Fibroblast of skin of scalp (primary cell): ENCODE results near the gene LGALS8. TPM values are rescaled to one million over a fixed set of nuclear protein-coding genes. Genes with fewer than 3 reads are reported as not detected.
A peak's percentile ranks its signal among the peaks of the same experiment; 100 is the strongest.
"Not testable (repeated sequence)": the region's sequence is repeated elsewhere in the genome, so short reads cannot be mapped to it uniquely, and the experiment has no call there.

Source experiments
- DNase-seq: peaks from one replicate; pipeline ENCODE4 v3.0.0-alpha.2; 2013
- polyA plus RNA-seq, 2 experiments: library from polyadenylated mRNA; unstranded; fragments of 120-200 nt; gene quantifications; one replicate each; pipeline ENCODE4 v1.2.1, GENCODE V29; 2013; ENCODE audit not compliant: insufficient read length in 2 of 2

Gene LGALS8
- 28.0 TPM for polyA plus RNA-seq (2013, experiment 1 of 2; ENCODE audit: insufficient read length)
- 29.1 TPM for polyA plus RNA-seq (2013, experiment 2 of 2; ENCODE audit: insufficient read length)

GRCh38 chr1:236523704-236524141 is at the start of gene LGALS8:
TSS of gene LGALS8 (plus strand) at chr1:236523982. CDS start at chr1:236526071, 2,089 bp downstream.
- DNase-seq = peak; percentile 83

GRCh38 chr1:236476019-236476418 is 47.8 kb upstream of the LGALS8 start:
- DNase-seq = no peak

DNA sequence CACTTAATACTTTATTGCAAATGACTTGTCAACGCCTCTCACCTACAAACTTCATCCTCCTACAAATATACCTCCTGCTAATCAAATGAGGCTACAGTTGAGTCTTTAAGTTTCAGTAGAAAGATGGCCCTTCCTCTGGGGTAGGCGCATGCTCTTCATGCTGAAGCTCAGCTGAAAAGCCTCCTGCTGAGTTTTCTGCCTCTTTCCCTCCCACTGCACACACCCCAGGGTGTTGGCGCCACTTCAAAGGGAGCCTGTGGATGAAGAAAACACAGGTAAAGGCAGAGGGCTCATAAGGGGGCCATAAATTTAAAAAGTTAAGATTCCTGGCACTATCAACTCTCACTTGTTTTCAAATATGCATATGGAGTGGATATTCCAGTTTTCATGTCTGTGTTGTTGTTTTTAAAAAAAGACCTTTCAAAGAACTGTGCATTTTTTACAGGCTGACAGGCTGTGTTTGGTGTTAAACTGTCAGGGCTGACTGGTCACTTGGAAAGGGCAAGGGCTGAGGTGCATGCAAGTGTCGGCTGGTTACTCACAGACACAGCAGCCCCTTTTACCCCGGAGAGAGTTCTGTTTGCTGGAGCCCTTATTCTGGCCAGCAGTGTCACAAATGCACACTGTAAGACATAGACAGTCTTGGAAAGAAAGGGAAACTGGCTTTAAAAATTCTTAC is 42.9 kb upstream of the LGALS8 start:
- DNase-seq = no peak

GRCh38 chr1:236484310-236484971 is 39.3 kb upstream of the LGALS8 start:
- no peak for DNase-seq

DNA sequence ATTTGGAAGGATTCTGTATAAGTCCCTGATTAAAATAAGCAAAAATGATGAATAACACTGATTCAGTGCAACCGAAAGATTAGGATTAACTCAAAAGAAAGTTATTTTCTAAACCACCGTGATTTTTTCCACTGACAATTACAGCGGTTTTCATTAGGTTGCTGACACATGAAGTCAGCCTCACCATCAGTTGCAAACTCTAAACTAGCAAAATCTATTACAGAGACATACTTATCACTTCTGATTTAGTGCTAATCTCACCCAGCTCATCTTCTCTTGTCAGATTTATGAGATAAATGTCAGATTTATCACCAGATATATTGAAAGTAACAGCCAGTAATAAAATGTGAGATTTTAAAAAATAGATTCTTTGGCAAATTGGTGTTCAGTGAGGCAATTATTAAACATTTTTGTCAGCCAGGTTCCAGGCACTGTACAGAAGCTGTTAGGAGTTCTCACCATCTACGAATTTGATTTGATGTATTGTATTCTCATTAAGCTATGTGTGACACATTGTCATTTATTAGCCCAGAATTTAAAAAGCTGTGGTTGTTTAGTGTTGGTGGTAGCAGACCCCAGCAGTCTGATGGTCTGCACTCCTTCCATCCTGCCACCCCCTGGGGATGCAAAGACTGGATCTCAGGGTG is 37.3 kb upstream of the LGALS8 start:
- no peak for DNase-seq

GRCh38 chr1:236489161-236489560 is 34.6 kb upstream of the LGALS8 start:
- DNase-seq = not testable (repeated sequence)

DNA sequence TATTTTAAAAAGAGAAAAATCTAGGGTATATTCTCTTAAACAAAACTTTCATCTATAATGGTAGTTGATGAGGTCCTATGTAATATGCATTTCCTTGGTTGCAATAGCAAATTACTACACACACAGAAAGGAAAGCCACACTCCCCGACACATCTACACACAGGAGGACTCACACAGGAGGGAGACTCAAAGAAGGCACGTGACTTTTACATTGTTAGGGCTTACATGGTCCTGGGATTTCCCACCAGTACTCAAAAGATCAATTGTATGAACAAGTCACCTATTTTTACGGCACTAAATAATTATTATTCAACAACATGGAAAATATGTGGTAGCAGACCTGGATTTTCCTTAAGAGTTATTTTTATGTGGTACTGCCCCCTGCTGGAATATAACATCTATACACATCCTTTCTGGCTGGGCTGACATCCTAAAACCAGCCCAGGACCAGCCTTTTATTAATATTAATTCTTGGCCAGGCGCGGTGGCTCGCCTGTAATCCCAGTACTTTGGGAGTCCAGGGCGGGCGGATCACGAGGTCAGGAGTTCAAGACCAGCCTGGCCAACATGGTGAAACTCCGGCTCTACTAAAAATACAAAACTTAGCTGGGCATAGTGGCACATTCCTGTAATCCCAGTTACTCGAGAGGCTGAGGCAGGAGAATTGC is 33.9 kb upstream of the LGALS8 start:
- peak; percentile 55 for DNase-seq

GRCh38 chr1:236491469-236492136 is 32.2 kb upstream of the LGALS8 start:
- DNase-seq = no peak

DNA sequence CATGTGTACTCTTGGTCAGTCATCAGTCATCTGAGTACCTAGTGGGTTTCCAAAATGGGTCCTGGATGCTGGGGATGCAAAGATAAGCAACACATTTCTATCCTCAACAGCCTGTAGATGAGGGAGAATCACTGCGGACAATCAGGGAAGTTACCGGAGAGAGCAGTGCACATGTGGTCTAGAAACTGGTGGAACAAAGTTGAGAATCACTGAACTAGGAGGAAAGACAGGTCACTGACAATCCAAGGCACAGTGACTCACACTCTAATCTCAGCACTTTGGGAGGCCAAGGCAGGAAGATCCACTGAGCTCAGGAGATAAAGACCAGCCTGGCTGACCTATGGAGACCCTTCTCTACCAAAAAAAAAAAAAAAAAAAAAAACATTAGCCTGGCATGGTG is 31.4 kb upstream of the LGALS8 start:
- DNase-seq = no peak

- no peak for DNase-seq
Measured at GRCh38 chr1:236494082-236494481, 29.7 kb upstream of the LGALS8 start.

- DNase-seq = no peak
Measured at GRCh38 chr1:236494586-236495466, 29.0 kb upstream of the LGALS8 start.

- DNase-seq = no peak
Measured at GRCh38 chr1:236495467-236496112, 28.2 kb upstream of the LGALS8 start.

DNA sequence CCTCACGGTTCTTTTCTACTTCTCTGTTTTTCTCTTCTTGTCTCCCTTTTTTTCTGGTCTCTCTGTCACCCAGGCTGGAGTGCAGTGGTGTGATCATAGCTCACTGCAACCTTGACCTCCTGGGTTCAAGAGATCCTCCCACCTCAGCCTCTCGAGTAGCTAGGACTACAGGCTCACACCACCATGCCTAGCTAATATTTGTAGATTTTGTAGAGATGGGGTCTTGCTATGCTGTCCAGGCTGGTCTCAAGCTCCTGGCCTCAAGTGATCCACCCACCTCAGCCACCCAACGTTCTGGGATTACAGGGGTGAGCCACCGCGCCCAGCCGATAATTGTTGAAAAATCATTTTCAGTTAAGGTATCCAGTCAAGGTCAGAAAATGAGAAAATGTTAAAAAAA is 25.9 kb upstream of the LGALS8 start:
- DNase-seq = no peak

DNA sequence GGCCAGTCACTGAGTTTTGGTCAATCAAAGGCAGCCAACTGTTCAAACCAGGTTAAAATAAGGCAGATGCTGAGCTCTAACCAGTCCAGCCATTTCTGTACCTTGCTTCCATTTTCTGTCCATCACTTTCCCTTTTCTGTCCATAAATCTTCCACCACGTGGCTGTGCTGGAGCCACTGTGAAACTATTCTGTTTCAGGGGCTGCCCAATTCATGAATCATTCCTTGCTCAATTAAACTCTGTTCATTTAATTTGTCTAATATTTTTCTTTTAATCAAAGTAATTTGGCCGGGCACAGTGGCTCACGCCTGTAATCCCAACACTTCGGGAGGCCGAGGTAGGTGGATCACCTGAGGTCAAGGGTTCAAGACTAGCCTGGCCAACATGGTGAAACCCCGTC is 22.7 kb upstream of the LGALS8 start:
- DNase-seq = no peak

DNA sequence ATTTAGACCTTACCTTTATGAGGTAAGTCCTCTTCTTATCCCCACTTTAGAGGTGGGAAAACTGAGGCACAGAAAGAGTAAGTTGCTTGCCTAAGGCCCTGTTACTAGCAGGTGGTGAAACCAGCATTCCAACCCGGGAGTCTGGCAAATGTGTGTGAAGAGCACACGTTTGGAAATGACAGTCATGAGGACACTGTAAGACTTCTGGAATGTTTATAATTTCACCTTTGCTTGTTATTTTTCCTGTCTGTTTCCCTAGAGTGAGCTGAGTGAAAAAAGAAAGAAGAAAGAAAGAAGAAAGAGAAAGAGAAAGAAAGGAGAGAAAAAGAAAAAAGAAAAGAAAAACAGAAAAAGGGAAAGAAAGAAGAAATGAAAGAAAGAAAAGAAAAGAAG is 21.2 kb upstream of the LGALS8 start:
- no peak for DNase-seq

DNA sequence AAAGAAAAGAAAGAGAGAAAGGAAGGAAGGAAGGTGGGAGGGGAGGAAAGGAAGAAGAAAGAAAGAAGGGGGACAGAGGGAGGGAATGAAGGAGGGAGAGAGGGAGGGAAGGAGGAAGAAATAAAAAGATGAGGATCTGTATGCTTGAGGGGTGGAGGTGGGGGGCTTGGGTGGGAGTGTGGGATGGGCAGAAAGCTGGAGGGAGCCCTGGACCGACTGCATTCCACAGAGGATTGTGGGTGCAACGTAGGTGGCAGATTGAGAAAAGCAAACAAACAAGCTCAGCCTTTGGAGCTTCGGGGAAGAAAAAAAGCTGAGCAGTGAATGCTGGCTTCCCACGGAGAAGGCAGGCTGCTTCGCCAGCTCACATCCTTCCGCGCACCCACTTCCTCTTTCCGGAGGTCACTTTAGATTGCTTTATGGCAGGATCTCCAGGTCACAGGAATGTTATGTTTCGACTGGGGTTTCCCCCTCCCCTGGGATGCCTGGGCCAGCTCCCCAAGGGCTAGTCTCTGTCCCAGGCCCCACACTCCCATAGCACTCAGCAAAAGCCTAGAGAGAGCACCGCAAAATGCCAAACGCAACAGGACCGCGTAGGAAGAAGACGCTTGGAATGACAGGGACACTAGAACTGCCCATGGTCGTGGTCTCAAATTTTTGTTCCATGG is 20.7 kb upstream of the LGALS8 start:
- DNase-seq = peak; percentile 70

GRCh38 chr1:236504338-236504737 is 19.4 kb upstream of the LGALS8 start:
- not testable (repeated sequence) for DNase-seq

DNA sequence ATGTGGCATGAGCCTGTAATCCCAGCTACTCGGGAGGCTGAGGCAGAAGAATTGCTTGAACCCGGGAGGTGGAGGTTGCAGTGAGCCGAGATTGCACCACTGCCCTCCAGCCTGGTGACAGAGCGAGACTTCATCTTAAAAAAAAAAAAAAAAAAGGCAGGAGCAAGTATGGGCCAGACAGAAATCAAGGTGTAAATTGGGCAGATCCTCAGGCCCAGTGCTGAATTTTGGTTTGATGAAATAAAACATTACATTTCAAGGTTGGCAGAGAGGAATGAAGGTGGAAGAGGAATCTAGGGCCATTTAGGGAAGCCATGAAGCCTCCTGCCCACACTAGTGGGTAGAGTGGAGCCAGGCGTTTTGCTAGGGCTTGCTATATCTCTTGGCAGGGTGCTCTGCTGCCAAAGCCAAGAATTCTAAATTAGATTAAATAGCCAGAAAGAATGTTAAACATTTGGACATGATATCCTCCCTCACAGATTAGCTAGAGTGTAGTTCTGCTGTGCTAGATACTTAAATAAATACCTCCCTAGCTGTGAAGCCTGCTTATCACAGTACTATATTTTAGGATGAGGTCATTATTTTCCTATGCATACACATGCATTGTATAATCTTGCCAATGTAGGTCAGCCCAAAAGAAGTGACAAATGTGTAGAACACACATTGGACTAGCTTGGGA is 16.6 kb upstream of the LGALS8 start:
- peak; percentile 56 for DNase-seq

DNA sequence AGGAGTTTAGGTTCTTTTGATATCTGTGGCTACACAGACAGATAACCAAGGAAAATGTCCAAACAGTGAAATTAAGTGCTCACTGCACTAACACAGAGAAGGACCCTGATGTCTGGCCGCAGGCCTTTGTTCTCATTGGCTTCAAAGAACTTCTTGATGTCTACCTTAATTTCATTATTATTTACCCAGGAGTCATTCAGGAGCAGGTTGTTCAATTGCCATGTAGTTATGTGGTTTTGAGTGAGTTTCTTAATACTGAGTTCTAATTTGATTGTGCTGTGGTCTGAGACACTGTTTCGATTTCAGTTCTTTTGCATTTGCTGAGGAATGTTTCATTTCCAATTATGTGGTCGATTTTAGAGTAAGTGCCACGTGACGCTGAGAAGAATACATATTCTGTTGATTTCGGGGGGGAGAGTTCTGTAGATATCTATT is 15.2 kb upstream of the LGALS8 start:
- no peak for DNase-seq

- no peak for DNase-seq
Measured at GRCh38 chr1:236509203-236509602, 14.6 kb upstream of the LGALS8 start.
